K562 (cell line): ENCODE results near the gene FTO. TPM values are rescaled to one million over a fixed set of nuclear protein-coding genes. Genes with fewer than 3 reads are reported as not detected.

Source experiments
- ATAC-seq: fragments of 200-7000 bp; cut with Tn5 transposase; 3 replicates; pipeline ENCODE4 v1.9.1; 2020; ENCODE audit warnings: moderate library complexity
- BruUV-seq: library from RNA; stranded (reverse); fragments of 400-500 nt; replicated peaks from 2 replicates; lab custom pipeline; 2021; lab: Mats Ljungman, UMichigan
- CTCF ChIA-PET: fragments of 300-600 bp; formaldehyde crosslinking; extraction: SDS; loops from one replicate; lab custom pipeline; 2021; ENCODE audit warnings: low intra/inter-chr PET ratio; lab: Yijun Ruan, JAX
- POLR2A ChIA-PET: fragments of 300-600, 350-650 bp; sonication (Branson Sonifier 250); formaldehyde crosslinking; extraction: SDS; loops from one replicate; lab custom pipeline; 2021; ENCODE audit warnings: antibody characterized with exemption, inconsistent platforms; lab: Yijun Ruan, JAX
- DNase-seq, 4 experiments: peaks; one replicate each; pipeline versions ENCODE4 v3.0.0 to v3.0.0-alpha.2; 2011 to 2018; ENCODE audit warnings: low spot score in 3 of 4, mixed read lengths in 3 of 4; ENCODE audit errors: extremely low read depth in 1 of 4
- FAIRE-seq: peaks from 2 replicates; lab custom pipeline; 2011; peaks lifted over from hg19 to GRCh38; lab: Jason Lieb, UNC
- H2AFZ ChIP-seq: 2 replicates; pipeline ENCODE4 v1.6.0; 2011; ENCODE audit warnings: low read depth, low read length, control low read depth, inconsistent platforms
- H3K27ac ChIP-seq: fragments of 200-600 bp; 3 replicates; pipeline ENCODE4 v1.8.0; 2011; ENCODE audit warnings: low read depth, mild to moderate bottlenecking, control low read depth, inconsistent platforms, low read length, moderate library complexity, mixed read lengths; ENCODE audit errors: extremely low read depth
- H3K27me3 ChIP-seq, 2 experiments: fragments of 300-600 bp in 1 of 2; 2 replicates in 1 of 2; 3 replicates in 1 of 2; pipeline versions ENCODE4 v1.6.0 to v1.8.0; 2011; ENCODE audit warnings: inconsistent platforms in 2 of 2, low read length in 2 of 2, mild to moderate bottlenecking in 1 of 2, mixed read lengths in 1 of 2, moderate library complexity in 1 of 2; ENCODE audit not compliant: control insufficient read depth in 2 of 2, insufficient read depth in 2 of 2
- H3K36me3 ChIP-seq: fragments of 300-600 bp; 3 replicates; pipeline ENCODE4 v1.8.0; 2011; ENCODE audit warnings: mild to moderate bottlenecking, low read length, inconsistent platforms; ENCODE audit not compliant: control insufficient read depth, insufficient read depth
- H3K4me1 ChIP-seq, 2 experiments: fragments of 200-600 bp in 1 of 2; replicated peaks in 1 of 2; 2 replicates in 1 of 2; 3 replicates in 1 of 2; pipeline versions ENCODE4 v1.5.1 to v1.8.0; 2011; ENCODE audit warnings: inconsistent platforms in 2 of 2, low read length in 2 of 2, mild to moderate bottlenecking in 1 of 2, mixed read lengths in 1 of 2, moderate library complexity in 1 of 2; ENCODE audit not compliant: control insufficient read depth in 2 of 2, insufficient read depth in 2 of 2
- H3K4me2 ChIP-seq: 2 replicates; pipeline ENCODE4 v1.6.1; 2011; ENCODE audit warnings: low read length, control low read depth, inconsistent platforms, mixed read lengths; ENCODE audit not compliant: insufficient read depth
- H3K4me3 ChIP-seq: fragments of 200-600 bp; sonication (generic), shearing (Covaris generic); 2 replicates; pipeline ENCODE4 v1.5.1; 2016; ENCODE audit warnings: control low read depth, inconsistent platforms
- H3K79me2 ChIP-seq: fragments of 200-600 bp; 3 replicates; pipeline ENCODE4 v1.8.0; 2011; ENCODE audit warnings: low read length, inconsistent platforms; ENCODE audit not compliant: control insufficient read depth, insufficient read depth
- H3K9ac ChIP-seq, 2 experiments: 2 replicates each; pipeline versions ENCODE4 v1.6.0 to v1.6.1; 2011; ENCODE audit warnings: low read depth in 2 of 2, low read length in 2 of 2, control low read depth in 1 of 2, inconsistent platforms in 1 of 2, mild to moderate bottlenecking in 1 of 2, mixed read lengths in 1 of 2; ENCODE audit not compliant: insufficient read depth in 1 of 2
- H3K9me1 ChIP-seq: one replicate; pipeline ENCODE4 v1.6.0; 2011; ENCODE audit warnings: inconsistent platforms, mild to moderate bottlenecking, low read length, moderate library complexity; ENCODE audit not compliant: control insufficient read depth, insufficient read depth
- H3K9me3 ChIP-seq: replicated peaks from 2 replicates; pipeline ENCODE4 v1.5.1; 2011; ENCODE audit warnings: low read depth, low read length, inconsistent platforms; ENCODE audit not compliant: control insufficient read depth, insufficient read depth
- H4K20me1 ChIP-seq: replicated peaks from 2 replicates; pipeline ENCODE4 v1.6.1; 2011; ENCODE audit warnings: low read length, inconsistent platforms, mixed read lengths; ENCODE audit not compliant: control insufficient read depth, insufficient read depth
- NRF1 ChIP-seq, 2 experiments: fragments of 450-650 bp; IDR thresholded peaks in 1 of 2; conservative IDR thresholded peaks in 1 of 2; 2 replicates each; pipeline ENCODE4 v1.6.1; 2014; ENCODE audit warnings: mild to moderate bottlenecking in 2 of 2
- PCBP2 ChIP-seq: fragments of 200-400 bp; formaldehyde crosslinking; IDR thresholded peaks from 2 replicates; pipeline ENCODE4 v1.6.1; 2018; ENCODE audit warnings: low read length, low read depth, mild to moderate bottlenecking, moderate library complexity; ENCODE audit not compliant: poor library complexity, severe bottlenecking
- RB1 ChIP-seq: fragments of 450-650 bp; IDR thresholded peaks from 2 replicates; pipeline ENCODE4 v1.6.1; 2017; ENCODE audit warnings: low read depth, mild to moderate bottlenecking
- ZBTB11 ChIP-seq, 3 experiments: fragments of 200-800 bp in 1 of 3; fragments of 250-450 bp in 1 of 3; fragments of 450-650 bp in 1 of 3; sonication (Bioruptor Pico) in 1 of 3; sonication (Bioruptor generic) in 1 of 3; formaldehyde crosslinking in 1 of 3; IDR thresholded peaks; 2 replicates each; pipeline versions ENCODE4 v1.6.1 to v1.8.0; 2016 to 2022; ENCODE audit warnings: mild to moderate bottlenecking in 2 of 3, missing genetic modification characterization in 2 of 3, missing compliant biosample characterization in 1 of 3, moderate library complexity in 1 of 3
- ZNF668 ChIP-seq: fragments of 250-450 bp; sonication (Bioruptor Pico); IDR thresholded peaks from 2 replicates; pipeline ENCODE4 v1.8.0; 2022; ENCODE audit warnings: mild to moderate bottlenecking, inconsistent platforms
- WGBS: fragments of 100-300 bp; shearing (Covaris generic); methylation state at CpG from one replicate; pipeline ENCODE4 v1.1.6; 2016; ENCODE audit warnings: low coverage, mixed read lengths; ENCODE audit not compliant: insufficient coverage; ENCODE audit errors: missing lambda C conversion rate; 5-methylcytosine and 5-hydroxymethylcytosine counted together
- in situ Hi-C: fragments of 300-500 bp; cut with MboI; formaldehyde crosslinking; loops from 4 replicates; pipeline ENCODE4 v1.15.0; 2018; ENCODE audit warnings: inconsistent platforms, mixed read lengths
- intact Hi-C: fragments of 100-400 bp; cut with micrococcal nuclease; formaldehyde crosslinking; loops from 2 replicates; pipeline ENCODE4 v1.14.2; 2022
- polyA plus RNA-seq, 8 experiments: library from polyadenylated mRNA; depleted of rRNA in 4 of 8; stranded (reverse) in 5 of 8; unstranded in 3 of 8; fragments of >200 nt; fragmentation: Nextera tagmentation in 2 of 8; fragmentation: Illumina TruSeq in 1 of 8; extraction: Ambion mirVana in 2 of 8; extraction: Trizol in 1 of 8; gene quantifications; 2 replicates each; pipeline versions ENCODE4 v1.2.1 to v1.2.3, GENCODE V29; 2011 to 2014; ENCODE audit warnings: inconsistent platforms in 1 of 8, missing spikeins in 1 of 8
- total RNA-seq, 7 experiments: library from RNA; depleted of rRNA in 6 of 7; stranded (reverse); fragments of >200 nt in 6 of 7; fragmentation: Illumina TruSeq in 2 of 7; extraction: Trizol in 2 of 7; gene quantifications; 2 replicates each; pipeline versions ENCODE4 v1.2.1 to v1.2.3, GENCODE V29; 2011 to 2021; ENCODE audit warnings: low replicate concordance in 1 of 7

Gene FTO
- total and polyA plus RNA-seq, 9 of the 15 experiments (the other 6 are each of a cell fraction or from before 2014, with no cell fraction given): 11.3 to 27.7 (median 25.5) TPM

DNA sequence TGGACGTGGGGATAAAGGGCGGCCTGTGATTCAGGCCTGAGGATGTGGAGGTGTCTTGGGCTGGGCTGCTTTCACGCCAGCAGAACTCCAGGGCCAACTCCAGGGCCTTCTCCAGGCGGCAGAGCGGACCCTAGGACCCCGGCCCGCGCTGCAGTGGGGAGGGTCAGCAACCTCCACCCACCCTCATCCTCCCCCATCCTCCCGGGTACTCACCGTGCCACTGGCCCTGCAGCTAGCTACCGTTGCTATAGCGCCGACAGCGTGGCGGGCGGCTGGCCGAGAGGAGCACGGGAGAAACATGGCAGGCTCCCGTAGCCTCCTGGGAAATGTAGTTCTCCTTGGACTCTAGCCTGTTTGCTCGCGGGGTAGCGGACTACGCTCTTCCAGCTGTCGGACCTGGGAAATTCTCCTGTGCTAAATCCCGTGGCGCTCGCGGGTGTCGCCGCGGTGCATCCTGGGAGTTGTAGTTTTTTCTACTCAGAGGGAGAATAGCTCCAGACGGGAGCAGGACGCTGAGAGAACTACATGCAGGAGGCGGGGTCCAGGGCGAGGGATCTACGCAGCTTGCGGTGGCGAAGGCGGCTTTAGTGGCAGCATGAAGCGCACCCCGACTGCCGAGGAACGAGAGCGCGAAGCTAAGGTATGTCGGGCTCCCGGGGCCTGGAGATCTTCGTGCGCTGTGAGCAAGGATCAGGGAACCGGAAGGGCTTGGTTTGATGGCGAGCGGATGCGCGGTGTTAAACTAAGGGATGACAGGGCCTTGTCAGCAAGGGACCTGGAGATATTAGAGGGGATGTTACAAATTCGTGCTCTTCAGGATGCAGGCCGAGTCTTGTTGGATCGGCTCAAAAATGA is at the start of gene FTO, which contains the start of gene RPGRIP1L (continued):
- peak in 1 of 3 experiments; percentile 71; a peak in 2 of 6 replicates for TF ChIP-seq ZBTB11 (CRISPR knock-in tag; IDR thresholded peaks at IDR 0.05)

DNA sequence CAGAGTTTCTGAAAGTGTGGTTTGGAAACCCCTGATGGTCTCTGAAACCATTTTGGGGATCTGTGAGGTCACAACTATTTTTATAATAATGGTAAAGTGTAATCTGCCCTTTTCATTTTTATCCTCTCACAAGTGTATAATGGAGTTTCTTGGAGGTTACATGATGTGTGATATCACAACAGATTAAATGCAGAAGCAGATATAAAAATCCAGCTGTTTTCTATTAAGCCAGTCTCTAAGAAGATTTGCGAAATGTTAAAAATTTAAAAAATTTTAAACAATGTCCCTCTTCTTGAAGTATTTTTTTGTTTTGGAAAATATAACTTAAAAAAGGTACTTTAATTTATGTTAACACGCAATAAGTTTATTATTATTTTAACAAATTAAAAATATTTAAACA is 49.0 kb upstream of the FTO start:
- no TSS peak for BruUV-seq
- no peak for FAIRE-seq

More for the DNA sequence above, 49.0 kb upstream of the FTO start:
- H3K9ac ChIP-seq: no peak overlapping the region
- ChIA-PET POLR2A (no interaction called here), CTCF (no interaction called here)
- TF ChIP-seq NRF1 (conservative IDR thresholded peaks at IDR 0.05 in 1 of 2, IDR thresholded peaks at IDR 0.05 in 1 of 2): no peak
- no peak for TF ChIP-seq RB1
- no peak for TF ChIP-seq PCBP2
- no peak for TF ChIP-seq ZNF668 (CRISPR knock-in tag)
- ATAC-seq: no peak
- H3K4me1 ChIP-seq: no peaks in the 10 kb centered on the region
- H4K20me1 ChIP-seq: no peaks in the 10 kb centered on the region
- no peaks in the 10 kb centered on the region for H3K79me2 ChIP-seq
- H3K9me3 ChIP-seq: no peaks in the 10 kb centered on the region
- no peaks in the 10 kb centered on the region for H3K9me1 ChIP-seq
- in situ Hi-C loops: no loop called here
- no peak overlapping the region for H3K27ac ChIP-seq
- no peaks in the 10 kb centered on the region for H3K36me3 ChIP-seq
- no peak overlapping the region for H3K4me2 ChIP-seq
- no peak for DNase-seq
- H3K4me3 ChIP-seq: no peak overlapping the region
- no peaks in the 10 kb centered on the region for H3K27me3 ChIP-seq
- no peak overlapping the region for H2AFZ ChIP-seq
- WGBS: 77% methylated on average over 2 of the region's 2 CpGs
- intact Hi-C loops: no loop called here
